Upper lobe of left lung (tissue), 6 donors: ENCODE results near the gene POSTN. TPM values are rescaled to one million over a fixed set of nuclear protein-coding genes. Genes with fewer than 3 reads are reported as not detected.

ENCODE experiments used
- ATAC-seq, 2 donors: fragments of 200-7000 bp; cut with Tn5 transposase; one replicate each; pipeline ENCODE4 v1.9.1; 2022; ENCODE audit warnings: mild to moderate bottlenecking in 2 of 2, moderate library complexity in 2 of 2; ENCODE audit not compliant: low FRiP score in 2 of 2
- DNase-seq, 2 donors: peaks; one replicate each; pipeline ENCODE4 v3.0.0-alpha.2; 2019 to 2020
- H3K27ac ChIP-seq, 4 donors: fragments of 200-600 bp; sonication (generic); one replicate each; pipeline ENCODE4 v1.5.1; 2016 to 2019
- H3K27me3 ChIP-seq, 4 donors: fragments of 200-600 bp; sonication (generic); one replicate each; pipeline ENCODE4 v1.5.1; 2017 to 2019
- H3K36me3 ChIP-seq, 4 donors: fragments of 200-600 bp; sonication (generic); one replicate each; pipeline ENCODE4 v1.5.1; 2016 to 2019
- H3K4me1 ChIP-seq, 4 donors: fragments of 200-600 bp; sonication (generic); one replicate each; pipeline ENCODE4 v1.5.1; 2018 to 2019
- H3K4me3 ChIP-seq, 4 donors: fragments of 200-600 bp; sonication (generic); one replicate each; pipeline ENCODE4 v1.5.1; 2017 to 2019; ENCODE audit warnings: mild to moderate bottlenecking in 2 of 4, moderate library complexity in 1 of 4
- H3K9me3 ChIP-seq, 4 donors: fragments of 200-600 bp; sonication (generic); one replicate each; pipeline ENCODE4 v1.5.1; 2018 to 2019
- EP300 ChIP-seq, 4 donors: sonication (generic); formaldehyde crosslinking; IDR thresholded peaks; one replicate each; pipeline ENCODE4 v1.5.1; 2017; ENCODE audit warnings: antibody characterized with exemption in 4 of 4, control low read depth in 2 of 4
- POLR2A ChIP-seq, 4 donors: fragments of 450-650 bp; IDR thresholded peaks; one replicate each; pipeline ENCODE4 v1.5.1; 2016 to 2017; ENCODE audit warnings: antibody characterized with exemption in 4 of 4, mild to moderate bottlenecking in 2 of 4
- POLR2AphosphoS5 ChIP-seq, 2 donors: sonication (generic); formaldehyde crosslinking; IDR thresholded peaks; one replicate each; pipeline ENCODE4 v1.5.1; 2017; ENCODE audit warnings: antibody characterized with exemption in 2 of 2
- WGBS, 2 donors: methylation state at CpG; one replicate each; pipeline ENCODE4 v1.1.5; 2017 to 2018; 5-methylcytosine and 5-hydroxymethylcytosine counted together
- total RNA-seq, 6 donors: library from RNA; depleted of rRNA in 4 of 6; stranded (reverse); fragments of >200 nt in 4 of 6; gene quantifications; one replicate each; pipeline versions ENCODE4 v1.1.0 to v1.2.1, GENCODE V29; 2016 to 2021
- TF ChIP-seq, protein P1 (sequence below), 6 experiments: fragments of 450-650 bp in 4 of 6; fragments of 200-600 bp in 2 of 6; sonication (generic) in 2 of 6; IDR thresholded peaks; one replicate each; pipeline ENCODE4 v1.5.1; 2016 to 2019; ENCODE audit warnings: antibody characterized with exemption in 6 of 6
- donor health status: DM: no; HTN: no; CAD: no; lungs with moderate emphysema.
- donor health status: DM: no; HTN: yes; CAD: no; lungs with severe emphysema.

Gene POSTN
- total RNA-seq, 6 donors from 2014 or later, result 1.0 to 55.5 (median 23.5) TPM

DNA sequence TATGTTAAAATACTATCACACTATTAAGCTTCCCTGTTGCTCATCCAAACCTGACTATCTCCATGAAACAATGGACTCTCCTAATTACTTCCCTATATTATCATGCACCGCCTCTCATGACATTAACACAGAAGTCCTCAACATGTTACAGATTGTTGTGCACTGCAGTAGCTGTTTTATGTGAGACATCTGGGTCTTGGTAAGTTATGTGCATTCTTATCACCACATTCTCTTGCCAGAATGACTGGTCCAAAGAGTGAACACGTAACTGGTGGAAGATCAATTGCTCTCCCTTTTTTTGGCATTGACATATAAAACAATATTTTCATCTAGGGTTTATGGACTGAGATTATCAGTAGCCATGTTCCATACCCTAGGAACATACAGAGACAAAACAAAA is 59.4 kb downstream of the POSTN start:
- WGBS, 2 donors, result 73 to 89% methylated on average over 2 of the region's 2 CpGs
- Histone ChIP-seq H3K9me3 (no peaks in the 10 kb centered on the region), H3K4me3 (no peak overlapping the region), H3K27ac (no peak overlapping the region), H3K27me3 (no peaks in the 10 kb centered on the region), H3K36me3 (no peaks in the 10 kb centered on the region), H3K4me1 (no peaks in the 10 kb centered on the region)
- TF ChIP-seq POLR2AphosphoS5 (IDR thresholded peaks at IDR 0.05), result no peak
- no peak for TF ChIP-seq POLR2A (IDR thresholded peaks at IDR 0.05)
- no peak for TF ChIP-seq EP300 (IDR thresholded peaks at IDR 0.05)
- TF ChIP-seq, protein P1, sequence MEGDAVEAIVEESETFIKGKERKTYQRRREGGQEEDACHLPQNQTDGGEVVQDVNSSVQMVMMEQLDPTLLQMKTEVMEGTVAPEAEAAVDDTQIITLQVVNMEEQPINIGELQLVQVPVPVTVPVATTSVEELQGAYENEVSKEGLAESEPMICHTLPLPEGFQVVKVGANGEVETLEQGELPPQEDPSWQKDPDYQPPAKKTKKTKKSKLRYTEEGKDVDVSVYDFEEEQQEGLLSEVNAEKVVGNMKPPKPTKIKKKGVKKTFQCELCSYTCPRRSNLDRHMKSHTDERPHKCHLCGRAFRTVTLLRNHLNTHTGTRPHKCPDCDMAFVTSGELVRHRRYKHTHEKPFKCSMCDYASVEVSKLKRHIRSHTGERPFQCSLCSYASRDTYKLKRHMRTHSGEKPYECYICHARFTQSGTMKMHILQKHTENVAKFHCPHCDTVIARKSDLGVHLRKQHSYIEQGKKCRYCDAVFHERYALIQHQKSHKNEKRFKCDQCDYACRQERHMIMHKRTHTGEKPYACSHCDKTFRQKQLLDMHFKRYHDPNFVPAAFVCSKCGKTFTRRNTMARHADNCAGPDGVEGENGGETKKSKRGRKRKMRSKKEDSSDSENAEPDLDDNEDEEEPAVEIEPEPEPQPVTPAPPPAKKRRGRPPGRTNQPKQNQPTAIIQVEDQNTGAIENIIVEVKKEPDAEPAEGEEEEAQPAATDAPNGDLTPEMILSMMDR (IDR thresholded peaks at IDR 0.05), result no peak
- no peak for DNase-seq
- ATAC-seq, result no peak

DNA sequence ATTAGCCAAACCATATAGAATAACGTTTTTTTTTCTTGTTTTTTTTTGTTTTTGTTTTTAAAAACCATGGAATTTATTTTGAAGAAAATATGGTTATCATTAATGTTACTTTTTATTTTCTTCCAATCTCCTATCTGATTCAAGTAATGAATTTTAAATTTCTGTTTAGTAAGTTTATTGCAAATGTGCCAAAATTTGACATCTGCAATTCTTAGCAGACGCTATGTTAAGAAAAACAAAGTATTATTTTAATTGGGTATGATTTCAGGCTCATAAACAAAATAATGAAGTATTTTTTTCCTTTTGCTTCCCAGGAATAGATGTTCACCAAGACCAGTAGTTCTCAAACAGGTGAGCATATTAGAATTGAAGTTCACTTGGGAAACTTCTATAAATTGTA is 63.1 kb downstream of the POSTN start:
- H3K27me3 ChIP-seq, result no peaks in the 10 kb centered on the region
- H3K9me3 ChIP-seq, result peaks cover 0 to 6% (median 0%) of the 10 kb centered on the region in 4 donors
- ATAC-seq (no peak), DNase-seq (no peak)
- no peak overlapping the region for H3K27ac ChIP-seq
- 71 to 76% methylated on average over 2 of the region's 2 CpGs for WGBS, 2 donors
- no peaks in the 10 kb centered on the region for H3K36me3 ChIP-seq
- no peak overlapping the region for H3K4me3 ChIP-seq
- no peaks in the 10 kb centered on the region for H3K4me1 ChIP-seq
- TF ChIP-seq EP300 (IDR thresholded peaks at IDR 0.05) (no peak), POLR2A (IDR thresholded peaks at IDR 0.05) (no peak), POLR2AphosphoS5 (IDR thresholded peaks at IDR 0.05) (no peak)
- TF ChIP-seq, protein P1 (IDR thresholded peaks at IDR 0.05), result no peak

DNA sequence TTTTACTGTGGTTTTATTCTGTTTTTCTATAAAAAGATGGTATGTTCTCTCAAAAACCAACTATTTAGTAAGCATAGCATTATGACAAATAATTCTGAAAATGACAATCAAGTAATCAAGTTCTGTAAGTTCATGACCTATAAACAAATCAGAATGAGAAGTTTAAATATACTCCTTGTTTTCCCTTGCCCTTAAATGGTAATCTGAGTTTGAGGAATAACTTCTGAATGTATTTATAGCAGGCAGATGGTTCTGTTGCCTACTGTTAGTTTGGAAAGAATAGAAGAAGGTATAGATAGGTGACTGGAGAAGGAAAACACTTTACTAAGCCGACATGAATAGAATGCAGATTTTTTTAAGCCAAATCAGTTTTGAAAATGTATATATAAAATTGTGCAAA is 63.9 kb downstream of the POSTN start:
- no peaks in the 10 kb centered on the region for H3K4me1 ChIP-seq
- peaks cover 0 to 6% (median 0%) of the 10 kb centered on the region in 4 donors for H3K9me3 ChIP-seq
- 93 to 94% methylated on average over 1 of the region's 1 CpG for WGBS, 2 donors
- ATAC-seq (no peak), DNase-seq (no peak)
- H3K36me3 ChIP-seq, result no peaks in the 10 kb centered on the region
- TF ChIP-seq POLR2A (IDR thresholded peaks at IDR 0.05) (no peak), EP300 (IDR thresholded peaks at IDR 0.05) (no peak)
- TF ChIP-seq, protein P1 (IDR thresholded peaks at IDR 0.05), result no peak
- H3K27ac ChIP-seq, result no peak overlapping the region
- H3K27me3 ChIP-seq, result no peaks in the 10 kb centered on the region
- no peak overlapping the region for H3K4me3 ChIP-seq

DNA sequence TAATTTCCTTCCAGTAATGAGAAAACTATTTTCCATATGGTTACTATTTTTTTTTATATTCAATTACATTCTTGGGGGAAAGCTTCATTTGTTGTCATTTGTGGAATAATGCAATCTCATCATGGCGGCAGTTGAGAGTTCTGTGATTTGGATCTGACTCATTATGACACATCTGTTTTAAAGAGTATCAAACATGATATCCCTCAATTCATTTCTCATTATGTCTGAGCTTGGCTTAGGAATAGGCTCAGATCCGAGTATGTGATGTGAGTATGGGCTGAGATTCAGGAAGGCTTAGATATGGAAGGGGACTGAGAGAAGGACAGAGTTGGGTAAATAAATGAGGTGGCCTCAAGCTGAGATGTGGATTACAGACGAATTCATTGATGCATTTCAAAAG is 64.4 kb downstream of the POSTN start:
- 72 to 76% methylated on average over 3 of the region's 3 CpGs for WGBS, 2 donors
- H3K27ac ChIP-seq, result no peak overlapping the region
- ATAC-seq (no peak), DNase-seq (no peak)
- no peaks in the 10 kb centered on the region for H3K27me3 ChIP-seq
- no peak overlapping the region for H3K4me3 ChIP-seq
- TF ChIP-seq POLR2AphosphoS5 (IDR thresholded peaks at IDR 0.05), result no peak
- TF ChIP-seq, protein P1 (IDR thresholded peaks at IDR 0.05), result no peak
- TF ChIP-seq EP300 (IDR thresholded peaks at IDR 0.05), result no peak
- TF ChIP-seq POLR2A (IDR thresholded peaks at IDR 0.05), result no peak
- H3K36me3 ChIP-seq, result no peaks in the 10 kb centered on the region
- H3K9me3 ChIP-seq, result peaks cover 0 to 6% (median 0%) of the 10 kb centered on the region in 4 donors
- no peaks in the 10 kb centered on the region for H3K4me1 ChIP-seq

DNA sequence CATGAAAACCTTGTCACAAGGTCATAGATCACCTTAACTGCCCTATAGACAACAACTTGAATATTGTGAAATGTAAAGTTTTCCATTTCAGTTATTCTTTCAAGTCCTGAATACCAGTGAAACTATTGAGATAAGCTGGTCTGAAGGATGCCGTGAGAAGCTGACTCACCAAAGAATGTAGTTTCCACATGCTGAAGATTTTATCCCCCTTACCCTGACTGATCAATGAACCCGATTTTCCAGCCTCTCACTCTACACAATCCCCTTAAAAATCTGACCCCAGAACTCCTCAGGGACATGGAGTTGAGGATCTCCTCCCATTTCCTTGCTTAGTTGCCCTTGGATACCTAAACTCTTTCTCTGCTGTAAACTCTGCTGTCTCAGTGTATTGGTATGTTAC is 67.5 kb downstream of the POSTN start:
- no peaks in the 10 kb centered on the region for H3K36me3 ChIP-seq
- H3K9me3 ChIP-seq, result peaks cover 0 to 6% (median 0%) of the 10 kb centered on the region in 4 donors
- no peak overlapping the region for H3K27ac ChIP-seq
- no peaks in the 10 kb centered on the region for H3K27me3 ChIP-seq
- H3K4me1 ChIP-seq, result no peaks in the 10 kb centered on the region
- no peak overlapping the region for H3K4me3 ChIP-seq
- ATAC-seq (no peak), DNase-seq (no peak)
- WGBS, 2 donors, result 58 to 83% methylated on average over 2 of the region's 2 CpGs
- TF ChIP-seq POLR2A (IDR thresholded peaks at IDR 0.05), result no peak
- TF ChIP-seq, protein P1 (IDR thresholded peaks at IDR 0.05), result no peak
- TF ChIP-seq EP300 (IDR thresholded peaks at IDR 0.05), result no peak
- TF ChIP-seq POLR2AphosphoS5 (IDR thresholded peaks at IDR 0.05), result no peak
